Measurements from ENCODE around the gene INPP4B. TPM values are rescaled to one million over a fixed set of nuclear protein-coding genes. Genes with fewer than 3 reads are reported as not detected.

Gene INPP4B
- polyA plus RNA-seq, 1 experiment = 18.1 TPM

DNA sequence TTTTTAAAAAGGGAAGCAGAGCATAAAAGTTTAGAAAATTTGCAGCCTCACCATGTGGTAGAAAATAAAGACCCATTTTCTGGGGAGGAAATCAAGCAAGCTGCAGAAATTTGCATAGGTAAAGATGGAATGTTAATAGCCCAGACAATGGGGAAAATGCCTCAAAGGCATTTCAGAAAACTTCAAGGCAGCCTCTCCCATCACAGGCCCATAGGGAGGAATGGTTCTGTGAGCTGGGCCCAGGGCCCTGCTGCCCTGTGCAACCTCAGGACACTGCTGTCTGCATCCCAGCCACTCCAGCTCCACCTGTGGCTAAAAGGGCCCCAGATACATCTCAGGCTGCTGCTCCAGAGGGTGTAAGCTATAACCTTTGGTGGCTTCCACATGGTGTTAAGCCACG is 137.9 kb downstream of the INPP4B start:
- Histone ChIP-seq H3K27me3 (ENCODE audit: control insufficient read depth, insufficient read depth, low read length) (no peaks in the 10 kb centered on the region), H3K4me3 (ENCODE audit: low read depth, low read length) (no peak overlapping the region), H3K36me3 (ENCODE audit: control insufficient read depth, insufficient read depth, low read length) (no peaks in the 10 kb centered on the region)
- TF ChIP-seq, protein P1, sequence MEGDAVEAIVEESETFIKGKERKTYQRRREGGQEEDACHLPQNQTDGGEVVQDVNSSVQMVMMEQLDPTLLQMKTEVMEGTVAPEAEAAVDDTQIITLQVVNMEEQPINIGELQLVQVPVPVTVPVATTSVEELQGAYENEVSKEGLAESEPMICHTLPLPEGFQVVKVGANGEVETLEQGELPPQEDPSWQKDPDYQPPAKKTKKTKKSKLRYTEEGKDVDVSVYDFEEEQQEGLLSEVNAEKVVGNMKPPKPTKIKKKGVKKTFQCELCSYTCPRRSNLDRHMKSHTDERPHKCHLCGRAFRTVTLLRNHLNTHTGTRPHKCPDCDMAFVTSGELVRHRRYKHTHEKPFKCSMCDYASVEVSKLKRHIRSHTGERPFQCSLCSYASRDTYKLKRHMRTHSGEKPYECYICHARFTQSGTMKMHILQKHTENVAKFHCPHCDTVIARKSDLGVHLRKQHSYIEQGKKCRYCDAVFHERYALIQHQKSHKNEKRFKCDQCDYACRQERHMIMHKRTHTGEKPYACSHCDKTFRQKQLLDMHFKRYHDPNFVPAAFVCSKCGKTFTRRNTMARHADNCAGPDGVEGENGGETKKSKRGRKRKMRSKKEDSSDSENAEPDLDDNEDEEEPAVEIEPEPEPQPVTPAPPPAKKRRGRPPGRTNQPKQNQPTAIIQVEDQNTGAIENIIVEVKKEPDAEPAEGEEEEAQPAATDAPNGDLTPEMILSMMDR (IDR thresholded peaks at IDR 0.05; ENCODE audit: insufficient read depth, low read depth, low read length) = no peak
- POLR2A ChIA-PET = no interaction called here
- DNase-seq (ENCODE audit: low read depth) = no peak
- CTCF ChIA-PET = interaction anchor here (0.6 kb wide), 1 partner anchor 1541 kb away, joined by 3 read pairs; no protein-coding TSS in a partner anchor

DNA sequence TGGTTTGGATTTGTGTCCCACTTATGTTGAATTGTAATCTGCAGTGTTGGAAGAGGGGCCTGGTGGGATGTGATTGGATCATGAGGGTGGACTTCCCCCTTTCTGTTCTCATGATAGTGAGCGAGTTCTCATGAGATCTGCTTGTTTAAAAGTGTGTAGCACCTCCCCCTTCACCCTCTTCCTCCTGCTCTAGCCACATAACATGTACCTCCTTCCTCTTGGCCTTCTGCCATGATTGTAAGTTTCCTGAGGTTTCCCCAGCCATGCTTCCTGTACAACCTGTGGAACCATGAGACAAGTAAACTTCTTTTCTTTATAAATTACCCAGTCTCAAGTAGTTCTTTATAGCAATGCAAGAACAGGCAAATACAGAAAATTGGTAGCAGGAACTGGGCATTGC is 138.7 kb downstream of the INPP4B start:
- CTCF ChIA-PET = interaction anchor here (1.3 kb wide), 1 partner anchor 10 kb away, joined by 3 read pairs; no protein-coding TSS in a partner anchor
- TF ChIP-seq, protein P1 (IDR thresholded peaks at IDR 0.05; ENCODE audit: insufficient read depth, low read depth, low read length) = no peak
- Histone ChIP-seq H3K27me3 (ENCODE audit: control insufficient read depth, insufficient read depth, low read length) (no peaks in the 10 kb centered on the region), H3K36me3 (ENCODE audit: control insufficient read depth, insufficient read depth, low read length) (no peaks in the 10 kb centered on the region), H3K4me3 (ENCODE audit: low read depth, low read length) (no peak overlapping the region)
- POLR2A ChIA-PET = no interaction called here
- no peak for DNase-seq (ENCODE audit: low read depth)

- no peak overlapping the region for H3K4me3 ChIP-seq (ENCODE audit: low read depth, low read length)
- H3K27me3 ChIP-seq (ENCODE audit: control insufficient read depth, insufficient read depth, low read length) = no peaks in the 10 kb centered on the region
- DNase-seq (ENCODE audit: low read depth) = no peak
- no peaks in the 10 kb centered on the region for H3K36me3 ChIP-seq (ENCODE audit: control insufficient read depth, insufficient read depth, low read length)
- ChIA-PET POLR2A (no interaction called here), CTCF (interaction anchor here (1.3 kb wide), 1 partner anchor 9 kb away, joined by 3 read pairs; no protein-coding TSS in a partner anchor)
- TF ChIP-seq, protein P1 (IDR thresholded peaks at IDR 0.05; ENCODE audit: insufficient read depth, low read depth, low read length) = no peak
Observed at GRCh38 chr4:142706381-142706780, 139.7 kb downstream of the INPP4B start.

- TF ChIP-seq, protein P1 (IDR thresholded peaks at IDR 0.05; ENCODE audit: insufficient read depth, low read depth, low read length) = no peak
- no peaks in the 10 kb centered on the region for H3K36me3 ChIP-seq (ENCODE audit: control insufficient read depth, insufficient read depth, low read length)
- no peak overlapping the region for H3K4me3 ChIP-seq (ENCODE audit: low read depth, low read length)
- CTCF ChIA-PET = interaction anchor here (1.3 kb wide), 1 partner anchor 8 kb away, joined by 3 read pairs; no protein-coding TSS in a partner anchor
- H3K27me3 ChIP-seq (ENCODE audit: control insufficient read depth, insufficient read depth, low read length) = no peaks in the 10 kb centered on the region
- POLR2A ChIA-PET = no interaction called here
- DNase-seq (ENCODE audit: low read depth) = no peak
Observed at GRCh38 chr4:142705820-142706219, 140.3 kb downstream of the INPP4B start.

DNA sequence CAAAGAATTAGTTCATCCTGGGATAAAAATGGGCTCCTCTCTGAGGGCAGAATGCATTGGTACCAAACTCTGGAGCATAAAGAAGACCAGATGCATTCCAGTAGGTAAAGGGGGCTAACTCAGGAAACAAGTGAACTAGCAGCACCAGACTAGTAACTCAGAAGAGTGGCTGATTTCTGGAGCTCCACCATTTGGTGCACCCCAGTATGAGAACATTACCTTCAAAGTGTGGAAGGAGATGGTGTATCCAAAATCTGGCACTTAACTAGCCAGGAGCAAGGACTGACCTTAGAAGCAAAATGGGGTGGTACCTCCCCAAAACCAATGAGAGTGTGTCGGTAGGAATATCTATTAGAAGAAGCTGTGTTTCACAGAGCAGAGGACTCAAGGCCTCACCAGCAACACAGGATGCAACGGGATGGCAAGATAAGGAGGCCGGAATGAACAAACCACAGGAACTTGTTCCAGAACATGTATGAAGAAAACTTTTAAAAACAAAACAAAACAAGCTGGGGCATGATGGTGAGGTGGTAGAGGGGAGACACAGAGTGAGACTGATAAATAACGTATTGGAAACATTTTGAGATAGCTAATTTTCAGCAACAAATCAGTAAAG is 142.3 kb downstream of the INPP4B start:
- no peaks in the 10 kb centered on the region for H3K36me3 ChIP-seq (ENCODE audit: control insufficient read depth, insufficient read depth, low read length)
- H3K27me3 ChIP-seq (ENCODE audit: control insufficient read depth, insufficient read depth, low read length) = no peaks in the 10 kb centered on the region
- no peak for DNase-seq (ENCODE audit: low read depth)
- H3K4me3 ChIP-seq (ENCODE audit: low read depth, low read length) = no peak overlapping the region
- POLR2A ChIA-PET = no interaction called here
- CTCF ChIA-PET = interaction anchor here (0.6 to 1.6 kb wide), 2 partner anchors 12 to 100 kb away, joined by 3 to 5 read pairs; no protein-coding TSS in a partner anchor
- TF ChIP-seq, protein P1 (IDR thresholded peaks at IDR 0.05; ENCODE audit: insufficient read depth, low read depth, low read length) = no peak
